Osteocyte (in vitro differentiated cells): Measurements from ENCODE around the gene PLXND1. TPM values are rescaled to one million over a fixed set of nuclear protein-coding genes. Genes with fewer than 3 reads are reported as not detected.

Source experiments
- DNase-seq: peaks from one replicate; pipeline ENCODE4 v3.0.0; 2021; ENCODE audit warnings: mixed read lengths; ENCODE audit not compliant: unreplicated experiment; ENCODE audit errors: extremely low spot score
- H3K27ac Mint-ChIP-seq: one replicate; pipeline ENCODE4 v1.8.0; 2021; ENCODE audit warnings: mild to moderate bottlenecking, mixed read lengths; ENCODE audit not compliant: unreplicated experiment
- H3K27me3 Mint-ChIP-seq: one replicate; pipeline ENCODE4 v1.8.0; 2021; ENCODE audit warnings: mixed read lengths; ENCODE audit not compliant: unreplicated experiment
- H3K36me3 Mint-ChIP-seq: one replicate; pipeline ENCODE4 v1.8.0; 2021; ENCODE audit warnings: mixed read lengths; ENCODE audit not compliant: unreplicated experiment
- H3K4me1 Mint-ChIP-seq: one replicate; pipeline ENCODE4 v1.8.0; 2021; ENCODE audit warnings: mixed read lengths; ENCODE audit not compliant: unreplicated experiment
- H3K4me3 Mint-ChIP-seq: one replicate; pipeline ENCODE4 v1.8.0; 2021; ENCODE audit warnings: mild to moderate bottlenecking, moderate library complexity, mixed read lengths; ENCODE audit not compliant: unreplicated experiment
- H3K9me3 Mint-ChIP-seq: one replicate; pipeline ENCODE4 v1.8.0; 2021; ENCODE audit warnings: mixed read lengths; ENCODE audit not compliant: unreplicated experiment
- CTCF ChIP-seq: fragments of 200-600 bp; sonication (generic); IDR thresholded peaks from 2 replicates; pipeline ENCODE4 v1.5.0; 2021; ENCODE audit warnings: antibody characterized with exemption, mild to moderate bottlenecking, moderate library complexity
- total RNA-seq: library from RNA; stranded (reverse); gene quantifications from 2 replicates; pipeline ENCODE4 v1.2.1, GENCODE V29; 2021

PLXND1 gene
- total RNA-seq, 1 donor from 2014 or later: 358 TPM

- peaks cover 57% of the 10 kb centered on the region for H3K4me1 Mint-ChIP-seq
- H3K9me3 Mint-ChIP-seq: no peaks in the 10 kb centered on the region
- H3K27me3 Mint-ChIP-seq: no peaks in the 10 kb centered on the region
- no peak for TF ChIP-seq CTCF
- peak overlapping the region; percentile 29 for H3K27ac Mint-ChIP-seq
- no peak overlapping the region for H3K4me3 Mint-ChIP-seq
- H3K36me3 Mint-ChIP-seq: no peaks in the 10 kb centered on the region
- DNase-seq: no peak
These were observed 76.2 kb downstream of the PLXND1 start for GRCh38 chr3:129530251-129530791.

GRCh38 chr3:129529436-129530210 is 76.9 kb downstream of the PLXND1 start:
- Mint-ChIP-seq H3K4me3 (no peak overlapping the region), H3K36me3 (no peaks in the 10 kb centered on the region), H3K27ac (peak overlapping the region; percentile 29), H3K27me3 (no peaks in the 10 kb centered on the region), H3K4me1 (peaks cover 56% of the 10 kb centered on the region), H3K9me3 (no peaks in the 10 kb centered on the region)
- DNase-seq: no peak
- TF ChIP-seq CTCF: no peak

- H3K27me3 Mint-ChIP-seq: no peaks in the 10 kb centered on the region
- peak within 1 kb of the TSS; percentile 27 for H3K27ac Mint-ChIP-seq
- H3K4me3 Mint-ChIP-seq: no peak within 1 kb of the TSS
- H3K4me1 Mint-ChIP-seq: peaks cover 49% of the 10 kb centered on the region
- no peaks in the 10 kb centered on the region for H3K9me3 Mint-ChIP-seq
- TF ChIP-seq CTCF: no peak
- DNase-seq: no peak
- no peaks in the 10 kb centered on the region for H3K36me3 Mint-ChIP-seq
These were observed 77.8 kb downstream of the PLXND1 start, which contains the start of gene RHO for GRCh38 chr3:129528589-129529100. Gene RHO, plus strand, starts transcription at chr3:129528639. Its CDS starts 95 bp downstream, at chr3:129528734.

- no peak for DNase-seq
- no peak for TF ChIP-seq CTCF
- peak overlapping the region; percentile 27 for H3K27ac Mint-ChIP-seq
These were observed 79.2 kb downstream of the PLXND1 start for GRCh38 chr3:129527262-129527661.

More at GRCh38 chr3:129527262-129527661, 79.2 kb downstream of the PLXND1 start:
- Mint-ChIP-seq H3K36me3 (no peaks in the 10 kb centered on the region), H3K27me3 (no peaks in the 10 kb centered on the region), H3K4me1 (peaks cover 49% of the 10 kb centered on the region), H3K9me3 (no peaks in the 10 kb centered on the region), H3K4me3 (no peak overlapping the region)
